SKM-1 treated with dmso at 0.1 percent for 144 hours (cell line): ENCODE measurements around the gene ACIN1.
"Not testable (repeated sequence)": the region's sequence is repeated elsewhere in the genome, so short reads cannot be mapped to it uniquely, and the experiment has no call there.

ENCODE experiments used
- DNase-seq: peaks from one replicate; lab custom pipeline; 2025; ENCODE audit not compliant: unreplicated experiment; lab: John Stamatoyannopoulos, UW

The ACIN1 gene

DNA sequence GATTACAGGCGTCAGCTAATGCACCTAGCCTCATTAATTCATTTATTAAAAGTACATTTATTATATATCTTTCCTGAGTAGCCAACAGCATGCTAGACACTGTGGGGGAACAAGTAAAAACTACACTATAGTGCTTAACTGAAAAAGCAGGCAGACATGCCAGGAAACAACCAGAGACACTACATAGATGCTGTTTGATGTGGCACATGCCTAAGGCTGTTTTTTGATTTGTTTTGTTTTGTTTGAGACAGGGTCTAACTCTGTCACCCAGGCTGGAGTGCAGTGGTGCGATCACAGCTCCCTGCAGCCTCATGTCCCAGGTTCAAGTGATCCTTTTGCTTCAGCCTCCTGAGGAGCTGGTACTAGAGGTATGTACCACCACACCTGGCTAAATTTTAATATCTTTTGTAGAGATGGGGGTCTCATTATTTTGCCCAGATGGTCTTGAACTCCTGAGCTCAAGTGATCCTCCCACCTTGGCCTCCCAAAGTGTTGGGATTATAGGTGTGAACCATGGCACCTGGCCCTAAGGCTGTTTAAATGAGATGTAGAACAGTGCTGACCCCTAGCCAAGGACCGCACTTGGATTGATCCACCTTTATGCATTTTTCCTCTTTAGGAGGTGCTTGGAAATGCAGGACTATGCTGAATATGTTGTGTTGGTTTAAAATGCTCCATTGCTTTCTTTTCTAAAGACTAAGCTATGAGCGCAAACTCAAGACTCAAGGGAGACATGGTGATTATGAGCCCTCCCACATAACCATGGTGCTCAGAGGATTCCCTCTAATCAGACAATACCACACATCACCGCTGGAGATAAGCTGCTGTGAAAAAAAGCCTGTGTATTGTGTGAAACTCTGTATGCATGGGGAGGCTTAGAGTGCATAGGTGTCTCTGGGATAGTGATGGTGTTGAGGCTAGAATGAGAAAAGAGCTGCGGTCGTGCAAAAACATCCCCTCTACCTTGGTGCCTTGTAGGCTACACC, 74.5 kb downstream of the ACIN1 start:
- no peak for DNase-seq

DNA sequence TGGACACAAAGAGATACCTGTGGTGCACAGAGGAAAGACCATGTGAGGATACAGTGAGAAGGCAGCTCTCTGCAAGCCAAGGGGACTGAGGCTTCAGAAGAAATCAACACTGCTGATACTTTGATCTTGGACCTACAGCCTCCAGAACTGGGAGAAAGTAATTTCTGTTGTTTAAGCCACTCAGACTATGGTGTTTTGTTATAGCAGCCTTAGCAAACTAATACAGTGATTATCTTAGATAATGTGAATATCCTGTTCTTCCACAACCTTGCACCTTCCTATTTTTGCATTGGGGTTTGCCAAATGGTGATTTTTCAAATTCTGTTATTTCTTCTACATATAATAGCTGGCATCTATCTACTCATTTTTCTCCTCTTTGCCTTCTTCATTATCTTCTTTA, 76.8 kb downstream of the ACIN1 start:
- no peak for DNase-seq

DNA sequence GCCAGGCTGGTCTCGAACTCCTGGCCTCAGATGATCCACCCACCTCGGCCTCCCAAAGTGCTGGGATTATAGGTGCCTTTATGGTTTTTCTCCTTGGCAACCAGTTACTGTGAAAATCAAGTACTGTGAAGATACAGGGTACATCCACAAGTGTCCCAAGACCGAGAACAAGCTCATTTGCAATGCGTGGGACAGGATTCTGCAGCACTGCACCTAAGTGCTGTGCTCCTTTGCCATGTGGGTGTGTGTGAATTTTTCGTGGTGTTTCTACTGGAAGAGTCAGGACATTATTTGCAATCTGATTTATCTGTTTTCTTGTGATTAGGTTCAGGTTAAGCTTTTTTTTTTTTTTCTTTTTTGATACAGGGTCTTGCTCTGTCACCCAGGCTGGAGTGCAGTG, 77.8 kb downstream of the ACIN1 start:
- no peak for DNase-seq

DNA sequence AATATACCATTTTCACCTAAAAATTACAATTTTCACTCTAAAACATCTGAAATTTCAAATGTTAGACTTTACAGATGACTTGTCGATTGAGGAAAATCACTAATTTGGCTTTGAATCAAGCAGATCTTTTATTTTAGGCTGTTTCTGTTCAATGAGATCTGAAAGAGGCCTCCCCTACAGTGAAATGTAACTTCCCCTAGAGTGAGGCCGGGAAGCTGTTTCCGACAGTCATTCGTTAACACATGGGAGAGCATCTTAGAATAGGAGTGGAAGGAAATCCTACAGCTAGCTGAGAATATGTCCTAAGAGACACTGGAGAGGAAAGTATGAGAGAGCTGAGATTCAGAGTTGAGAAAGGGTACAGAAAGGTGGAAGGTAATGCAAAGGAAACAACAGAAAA, 79.3 kb downstream of the ACIN1 start:
- DNase-seq = no peak

DNA sequence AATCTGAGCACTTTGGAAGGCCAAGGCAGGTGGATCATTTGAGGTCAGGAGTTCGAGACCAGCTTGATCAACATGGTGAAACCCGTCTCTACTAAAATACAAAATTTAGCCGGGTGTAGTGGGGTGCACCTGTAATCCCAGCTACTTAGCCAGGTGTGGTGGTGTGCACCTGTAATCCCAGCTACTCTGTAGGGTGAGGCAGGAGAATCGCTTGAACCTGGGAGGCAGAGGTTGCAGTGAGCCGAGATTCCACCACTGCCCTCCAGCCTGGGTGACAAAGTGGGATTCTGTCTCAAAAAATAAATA, 81.2 kb downstream of the ACIN1 start:
- not testable (repeated sequence) for DNase-seq

DNA sequence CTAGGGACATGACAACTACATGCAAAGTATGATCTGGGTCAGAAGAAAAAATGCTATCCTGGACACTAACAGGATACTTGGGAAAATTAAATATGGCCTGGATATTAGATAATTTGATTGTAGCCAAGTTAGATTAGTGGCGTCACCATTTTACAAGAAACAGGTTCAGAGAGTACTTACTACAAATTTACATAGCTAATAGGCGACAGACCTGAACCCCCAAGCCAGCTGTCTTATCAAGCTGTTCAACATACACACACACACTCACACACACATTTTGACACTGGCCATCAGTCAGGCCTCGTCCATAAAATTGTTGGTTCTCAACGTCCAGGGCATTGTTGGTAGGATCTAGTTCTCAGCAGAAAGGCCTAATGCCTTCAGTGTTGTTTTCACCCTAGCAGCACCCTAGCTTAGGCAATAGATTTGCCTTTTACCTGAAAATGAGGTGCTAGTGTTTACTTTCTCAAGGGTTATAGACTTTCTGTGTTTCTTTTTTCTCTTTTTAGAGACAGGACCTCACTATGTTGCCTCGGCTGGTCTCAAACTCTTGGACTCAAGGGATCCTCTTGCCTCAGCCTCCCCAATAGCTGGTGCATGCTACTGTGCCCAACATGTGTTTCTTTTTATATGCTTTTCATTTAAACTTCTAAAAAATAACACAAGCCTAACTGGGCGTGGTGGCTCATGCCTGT, 81.7 kb downstream of the ACIN1 start:
- DNase-seq = no peak

DNA sequence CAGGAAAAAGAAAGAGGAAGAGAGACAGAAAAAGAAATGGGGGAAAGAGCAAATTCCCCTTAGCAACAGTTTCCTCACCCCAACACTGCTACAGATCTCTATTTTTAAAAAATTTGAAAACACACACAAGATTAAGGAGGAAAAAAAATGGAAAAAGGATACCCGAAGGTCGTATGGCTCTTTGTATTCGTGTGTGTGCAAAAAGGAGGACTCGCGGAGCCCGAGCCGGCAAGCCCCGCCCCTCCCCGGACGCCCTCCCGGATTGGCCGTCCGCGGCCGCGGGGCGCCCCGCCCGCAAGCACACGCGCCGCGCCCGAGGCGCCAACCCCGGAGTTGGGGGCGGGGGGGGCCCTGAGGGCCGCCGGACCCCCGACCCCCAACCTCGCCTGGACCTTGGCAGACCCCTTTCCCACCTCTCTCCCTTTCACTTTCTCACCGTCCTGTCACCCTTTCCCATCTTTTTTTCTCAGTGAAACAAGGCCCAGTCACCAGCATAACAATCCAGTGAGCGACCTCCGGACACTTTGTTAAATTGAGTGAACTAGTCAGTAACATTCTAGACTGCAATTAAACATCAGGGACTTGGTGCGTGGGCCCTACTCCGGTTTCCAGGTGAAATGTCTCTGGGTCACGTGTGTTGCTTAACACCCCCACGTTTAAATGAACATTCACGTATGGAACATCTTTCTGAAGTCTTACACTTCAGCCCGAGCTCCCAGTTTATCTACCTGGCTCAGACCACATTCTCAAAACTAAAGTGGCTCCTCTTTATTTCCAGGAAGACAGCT, 84.8 kb downstream of the ACIN1 start, which contains the start of gene C14orf93:
Gene C14orf93, minus strand, starts transcription at position 205 of the 788 bp plus-strand sequence. CDS start 11,120 bp downstream, outside the sequence.
- peak; percentile 15 for DNase-seq

DNA sequence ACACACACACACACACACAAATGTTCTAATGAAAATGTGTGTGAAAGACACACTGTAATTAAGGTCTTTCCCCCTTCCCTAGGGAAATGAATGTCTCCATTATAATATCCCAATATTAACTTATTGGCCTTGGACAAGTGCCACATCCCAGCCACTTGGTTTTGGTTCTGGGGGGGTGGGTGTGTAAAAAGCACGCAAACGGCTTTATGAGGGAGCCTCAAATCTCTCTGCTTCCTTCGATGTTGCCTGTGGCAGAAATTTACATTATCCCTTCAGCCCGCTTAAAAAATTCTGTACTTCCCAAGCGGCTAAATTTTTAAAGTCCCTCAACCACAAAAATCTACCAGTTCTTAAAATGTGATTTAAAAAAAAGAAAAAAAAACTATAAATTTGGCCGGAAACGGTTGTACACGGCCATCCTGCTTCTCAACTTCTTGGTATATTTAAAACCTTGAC, 85.4 kb downstream of the ACIN1 start:
- no peak for DNase-seq

DNA sequence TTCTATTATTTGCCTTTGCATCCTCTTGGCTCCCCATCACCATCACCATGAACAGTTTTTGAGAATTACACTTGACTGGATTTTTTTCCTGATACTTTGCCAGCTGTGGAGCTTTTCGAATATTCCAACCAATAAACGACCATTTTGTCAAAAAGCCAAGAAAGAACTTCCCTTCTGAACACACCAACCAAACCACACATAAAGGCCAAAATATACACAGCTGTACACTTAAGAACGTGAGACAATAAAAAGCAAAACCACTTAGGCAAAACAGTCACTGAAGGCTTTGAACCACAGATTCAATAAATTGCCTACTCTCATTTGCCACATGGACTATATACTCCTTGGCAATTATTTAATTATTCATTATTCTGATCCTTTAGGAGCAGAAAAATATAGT, 86.1 kb downstream of the ACIN1 start:
- no peak for DNase-seq
